GM12865 (cell line): ENCODE results near the gene ADAMTS14.
"Not testable (repeated sequence)": the region's sequence is repeated elsewhere in the genome, so short reads cannot be mapped to it uniquely, and the experiment has no call there.

ENCODE experiments used
- DNase-seq: peaks from one replicate; pipeline ENCODE4 v3.0.0; 2010; ENCODE audit warnings: low read depth
- H3K4me3 ChIP-seq: 2 replicates; pipeline ENCODE4 v1.5.1; 2011; ENCODE audit warnings: mild to moderate bottlenecking, low read depth, low read length, control low read depth
- TF ChIP-seq, protein P1 (sequence below): IDR thresholded peaks from 2 replicates; pipeline ENCODE4 v1.5.1; 2011; ENCODE audit warnings: low read length, control low read depth, low read depth, inconsistent platforms; ENCODE audit not compliant: insufficient read depth; ENCODE audit errors: missing control alignments

ADAMTS14 gene

GRCh38 chr10:70770001-70770400, 97.7 kb downstream of the ADAMTS14 start:
- H3K4me3 ChIP-seq = no peak overlapping the region
- no peak for DNase-seq
- TF ChIP-seq, protein P1, sequence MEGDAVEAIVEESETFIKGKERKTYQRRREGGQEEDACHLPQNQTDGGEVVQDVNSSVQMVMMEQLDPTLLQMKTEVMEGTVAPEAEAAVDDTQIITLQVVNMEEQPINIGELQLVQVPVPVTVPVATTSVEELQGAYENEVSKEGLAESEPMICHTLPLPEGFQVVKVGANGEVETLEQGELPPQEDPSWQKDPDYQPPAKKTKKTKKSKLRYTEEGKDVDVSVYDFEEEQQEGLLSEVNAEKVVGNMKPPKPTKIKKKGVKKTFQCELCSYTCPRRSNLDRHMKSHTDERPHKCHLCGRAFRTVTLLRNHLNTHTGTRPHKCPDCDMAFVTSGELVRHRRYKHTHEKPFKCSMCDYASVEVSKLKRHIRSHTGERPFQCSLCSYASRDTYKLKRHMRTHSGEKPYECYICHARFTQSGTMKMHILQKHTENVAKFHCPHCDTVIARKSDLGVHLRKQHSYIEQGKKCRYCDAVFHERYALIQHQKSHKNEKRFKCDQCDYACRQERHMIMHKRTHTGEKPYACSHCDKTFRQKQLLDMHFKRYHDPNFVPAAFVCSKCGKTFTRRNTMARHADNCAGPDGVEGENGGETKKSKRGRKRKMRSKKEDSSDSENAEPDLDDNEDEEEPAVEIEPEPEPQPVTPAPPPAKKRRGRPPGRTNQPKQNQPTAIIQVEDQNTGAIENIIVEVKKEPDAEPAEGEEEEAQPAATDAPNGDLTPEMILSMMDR = no peak

GRCh38 chr10:70770516-70770915, 98.2 kb downstream of the ADAMTS14 start:
- not testable (repeated sequence) for H3K4me3 ChIP-seq, DNase-seq

DNA sequence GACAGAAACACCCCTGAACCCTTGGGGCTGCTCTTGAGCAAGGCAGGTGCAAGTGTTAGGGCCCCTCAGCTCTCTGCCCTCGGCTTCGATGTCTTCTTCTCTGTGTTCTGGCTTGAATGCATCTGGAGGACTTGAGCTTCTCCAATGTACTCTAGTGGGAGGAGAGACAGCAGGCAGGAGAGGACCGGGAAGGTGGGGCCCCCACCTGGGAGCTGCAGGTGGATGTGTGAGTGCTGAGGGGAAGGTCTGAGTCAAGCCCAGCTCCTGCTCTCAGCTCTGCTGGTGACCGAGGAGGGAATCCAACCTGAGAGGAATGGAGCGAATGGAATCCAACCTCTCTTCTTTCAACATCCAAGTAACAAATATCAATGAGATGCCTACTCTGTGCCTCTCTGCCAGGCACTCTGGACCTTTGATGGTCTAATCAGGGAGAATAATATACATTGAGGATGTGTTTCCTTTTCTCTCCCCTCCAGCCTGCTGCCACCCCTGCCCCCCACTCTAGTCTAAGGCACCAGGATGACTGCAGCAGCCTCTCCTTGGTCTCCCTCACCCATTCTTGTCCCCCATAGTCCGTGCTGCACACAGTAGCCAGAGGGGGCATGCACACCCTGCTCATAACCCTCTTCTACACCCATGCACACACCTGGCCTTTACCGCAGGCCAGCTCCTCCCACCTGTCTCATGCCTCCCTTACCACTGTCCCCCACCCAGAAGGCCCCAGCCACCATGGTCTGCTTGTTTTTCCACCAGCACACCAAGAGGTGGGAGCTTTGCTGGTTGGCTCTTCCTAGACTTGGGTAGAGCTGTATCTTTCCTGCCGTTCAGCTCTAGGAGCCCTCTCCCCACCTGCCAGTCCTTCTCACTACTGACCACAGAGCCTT, 99.2 kb downstream of the ADAMTS14 start:
- no peak for DNase-seq
- TF ChIP-seq, protein P1 = no peak
- H3K4me3 ChIP-seq = no peak overlapping the region

DNA sequence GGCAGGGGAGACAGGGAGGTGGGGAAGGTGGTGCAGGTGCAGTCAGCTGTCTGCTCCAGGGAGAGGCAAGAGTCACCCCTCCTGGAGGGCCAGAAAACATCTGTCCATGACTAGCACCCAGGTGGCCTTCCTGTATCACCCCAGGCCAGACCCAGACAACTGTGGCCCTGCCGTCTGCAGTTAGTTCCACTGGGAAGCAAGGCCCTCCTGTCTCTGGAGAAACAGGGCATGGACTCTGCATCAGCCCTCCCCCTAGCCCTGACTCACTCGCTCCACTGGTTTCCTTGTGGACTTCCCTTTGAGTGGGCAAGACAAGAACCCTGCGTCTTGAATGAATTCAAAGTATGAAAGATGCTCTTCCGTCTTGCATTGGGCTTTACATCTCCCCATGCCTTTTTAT, 100.3 kb downstream of the ADAMTS14 start:
- no peak for DNase-seq
- no peak overlapping the region for H3K4me3 ChIP-seq
- TF ChIP-seq, protein P1 = no peak

DNA sequence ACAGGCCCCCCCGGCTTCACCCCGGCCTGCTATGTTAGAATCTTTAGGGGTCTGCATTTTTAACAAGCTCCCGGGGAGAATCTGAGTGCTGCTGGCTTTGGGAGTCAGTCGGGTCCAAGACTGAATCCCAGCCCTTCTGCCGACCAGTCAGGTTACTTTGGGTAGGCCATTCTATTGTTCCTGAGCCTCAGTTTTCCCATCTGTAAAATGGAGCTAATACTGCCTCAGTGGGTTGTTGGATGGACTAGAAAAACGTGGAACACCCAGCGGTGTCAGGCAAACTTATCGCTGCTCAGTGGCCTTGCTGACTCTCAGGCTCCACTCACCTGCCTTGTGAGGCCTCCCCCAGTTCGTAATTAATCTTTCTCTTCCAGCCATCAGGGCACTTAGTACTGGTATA, 101.2 kb downstream of the ADAMTS14 start:
- TF ChIP-seq, protein P1 = no peak

GRCh38 chr10:70773965-70774809, 101.9 kb downstream of the ADAMTS14 start:
- TF ChIP-seq, protein P1 = no peak
- H3K4me3 ChIP-seq = no peak overlapping the region
- DNase-seq = no peak

More for the DNA sequence above, 101.2 kb downstream of the ADAMTS14 start:
- no peak overlapping the region for H3K4me3 ChIP-seq
- no peak for DNase-seq

- H3K4me3 ChIP-seq = no peak overlapping the region
- TF ChIP-seq, protein P1 = no peak
- DNase-seq = no peak
Measured at GRCh38 chr10:70774810-70775678, 102.7 kb downstream of the ADAMTS14 start.
